OCI-LY3 (cell line): ENCODE measurements around the gene ADARB2.

ENCODE experiments used
- H2AFZ ChIP-seq: fragments of 200-600, 300-600 bp; shearing (Covaris generic); 2 replicates; pipeline ENCODE4 v1.6.0; 2014; ENCODE audit warnings: antibody characterized with exemption, low read depth, low read length
- H3K27ac ChIP-seq: fragments of 200-600, 300-600 bp; sonication (generic); 2 replicates; pipeline ENCODE4 v1.5.1; 2014; ENCODE audit warnings: mild to moderate bottlenecking, low read length, moderate library complexity, mixed read lengths
- H3K27me3 ChIP-seq: fragments of 200-600, 300-600 bp; sonication (generic); 2 replicates; pipeline ENCODE4 v1.6.1; 2014; ENCODE audit warnings: low read depth, low read length, mixed read lengths
- H3K36me3 ChIP-seq: fragments of 200-600, 300-600 bp; sonication (generic); replicated peaks from 2 replicates; pipeline ENCODE3; 2014; ENCODE audit warnings: low read depth, low read length, mixed read lengths
- H3K4me1 ChIP-seq: fragments of 300-600, 200-600 bp; sonication (generic); 2 replicates; pipeline ENCODE4 v1.6.1; 2014; ENCODE audit warnings: low read length, mixed read lengths
- H3K4me2 ChIP-seq: fragments of 200-600, 300-600 bp; sonication (generic); 2 replicates; pipeline ENCODE4 v1.6.1; 2014; ENCODE audit warnings: low read length, mixed read lengths
- H3K4me3 ChIP-seq: fragments of 300-600, 200-600 bp; sonication (generic); 2 replicates; pipeline ENCODE4 v1.5.1; 2014; ENCODE audit warnings: antibody characterized with exemption, mild to moderate bottlenecking, low read length, moderate library complexity
- H3K79me2 ChIP-seq: fragments of 300-600, 200-600 bp; shearing (Covaris generic); 2 replicates; pipeline ENCODE4 v1.6.1; 2014; ENCODE audit warnings: mild to moderate bottlenecking, low read length, mixed read lengths
- H3K9ac ChIP-seq: fragments of 300-600, 200-600 bp; shearing (Covaris generic); 2 replicates; pipeline ENCODE4 v1.6.0; 2014; ENCODE audit warnings: mild to moderate bottlenecking, low read length, moderate library complexity
- H3K9me3 ChIP-seq: fragments of 200-600, 300-600 bp; shearing (Covaris generic); 2 replicates; pipeline ENCODE4 v1.6.1; 2014; ENCODE audit warnings: low read length, mixed read lengths; ENCODE audit not compliant: insufficient read depth
- H4K20me1 ChIP-seq: fragments of 200-600, 300-600 bp; sonication (generic); 2 replicates; pipeline ENCODE4 v1.6.1; 2016; ENCODE audit warnings: low read length, mixed read lengths; ENCODE audit not compliant: insufficient read depth
- CTCF ChIP-seq: fragments of 200-600, 300-600 bp; sonication (generic); IDR thresholded peaks from 2 replicates; pipeline ENCODE4 v1.5.1; 2014; ENCODE audit warnings: antibody characterized with exemption, low read length, low read depth
- EZH2phosphoT487 ChIP-seq: fragments of 200-600 bp; shearing (Covaris generic); IDR thresholded peaks from 2 replicates; pipeline ENCODE4 v1.6.1; 2018; ENCODE audit warnings: antibody characterized with exemption, mixed run types, low read depth

Gene ADARB2

GRCh38 chr10:1648648-1649047 is 88.7 kb downstream of the ADARB2 start:
- H3K4me1 ChIP-seq, result no peaks in the 10 kb centered on the region
- no peak overlapping the region for H3K9ac ChIP-seq
- H3K36me3 ChIP-seq, result no peaks in the 10 kb centered on the region
- H3K4me3 ChIP-seq, result no peak overlapping the region
- H3K79me2 ChIP-seq, result no peaks in the 10 kb centered on the region
- no peak overlapping the region for H3K4me2 ChIP-seq
- H3K9me3 ChIP-seq, result no peaks in the 10 kb centered on the region
- no peak for TF ChIP-seq EZH2phosphoT487
- TF ChIP-seq CTCF, result no peak
- H2AFZ ChIP-seq, result no peak overlapping the region
- H3K27ac ChIP-seq, result no peak overlapping the region
- no peaks in the 10 kb centered on the region for H3K27me3 ChIP-seq
- H4K20me1 ChIP-seq, result no peaks in the 10 kb centered on the region

- no peaks in the 10 kb centered on the region for H4K20me1 ChIP-seq
- no peak overlapping the region for H2AFZ ChIP-seq
- H3K4me2 ChIP-seq, result no peak overlapping the region
- no peak overlapping the region for H3K4me3 ChIP-seq
- H3K36me3 ChIP-seq, result no peaks in the 10 kb centered on the region
- H3K79me2 ChIP-seq, result no peaks in the 10 kb centered on the region
- H3K9me3 ChIP-seq, result no peaks in the 10 kb centered on the region
- no peaks in the 10 kb centered on the region for H3K27me3 ChIP-seq
- no peak overlapping the region for H3K27ac ChIP-seq
- TF ChIP-seq CTCF, result no peak
- no peak for TF ChIP-seq EZH2phosphoT487
- no peak overlapping the region for H3K9ac ChIP-seq
- 0 out of 2 replicates have a peak, but pooled peaks cover 4% of the 10 kb centered on the region for H3K4me1 ChIP-seq
Measured at GRCh38 chr10:1646332-1646731, 91.0 kb downstream of the ADARB2 start.

- H4K20me1 ChIP-seq, result no peaks in the 10 kb centered on the region
- no peaks in the 10 kb centered on the region for H3K79me2 ChIP-seq
- H3K4me1 ChIP-seq, result 0 out of 2 replicates have a peak, but pooled peaks cover 4% of the 10 kb centered on the region
- H3K36me3 ChIP-seq, result no peaks in the 10 kb centered on the region
- H3K27ac ChIP-seq, result no peak overlapping the region
- no peaks in the 10 kb centered on the region for H3K9me3 ChIP-seq
- H2AFZ ChIP-seq, result no peak overlapping the region
- TF ChIP-seq CTCF, result no peak
- no peak for TF ChIP-seq EZH2phosphoT487
- H3K4me3 ChIP-seq, result no peak overlapping the region
- no peak overlapping the region for H3K9ac ChIP-seq
- no peak overlapping the region for H3K4me2 ChIP-seq
- no peaks in the 10 kb centered on the region for H3K27me3 ChIP-seq
Measured at GRCh38 chr10:1645896-1646295, 91.4 kb downstream of the ADARB2 start.

- H2AFZ ChIP-seq, result no peak overlapping the region
- no peak overlapping the region for H3K9ac ChIP-seq
- H3K9me3 ChIP-seq, result no peaks in the 10 kb centered on the region
- TF ChIP-seq CTCF, result no peak
- no peak for TF ChIP-seq EZH2phosphoT487
- H3K4me3 ChIP-seq, result no peak overlapping the region
- H3K79me2 ChIP-seq, result no peaks in the 10 kb centered on the region
- 0 out of 2 replicates have a peak, but pooled peaks cover 4% of the 10 kb centered on the region for H3K4me1 ChIP-seq
- no peak overlapping the region for H3K27ac ChIP-seq
- no peaks in the 10 kb centered on the region for H3K27me3 ChIP-seq
- H4K20me1 ChIP-seq, result no peaks in the 10 kb centered on the region
- no peak overlapping the region for H3K4me2 ChIP-seq
- H3K36me3 ChIP-seq, result no peaks in the 10 kb centered on the region
Measured at GRCh38 chr10:1644191-1644711, 93.1 kb downstream of the ADARB2 start.
